A673 (cell line): ENCODE measurements around the gene PRLR.

ENCODE experiments used
- CTCF ChIP-seq: fragments of 300-800, 200-600 bp; sonication (generic); conservative IDR thresholded peaks from 2 replicates; pipeline ENCODE4 v1.5.1; 2017; ENCODE audit warnings: low read depth, mild to moderate bottlenecking, antibody characterized with exemption, low read length, moderate library complexity, mixed read lengths
- EZH2 ChIP-seq: fragments of 200-600 bp; sonication (generic); IDR thresholded peaks from 2 replicates; pipeline ENCODE4 v1.6.1; 2017; ENCODE audit warnings: borderline replicate concordance, low read depth, mild to moderate bottlenecking, mixed read lengths, antibody characterized with exemption, low read length; ENCODE audit not compliant: poor library complexity, severe bottlenecking

GRCh38 chr5:35061211-35061770, 169.0 kb downstream of the PRLR start:
- TF ChIP-seq CTCF: no peak
- TF ChIP-seq EZH2: no peak
